ENCODE data around the gene S100A10.

Gene S100A10

DNA sequence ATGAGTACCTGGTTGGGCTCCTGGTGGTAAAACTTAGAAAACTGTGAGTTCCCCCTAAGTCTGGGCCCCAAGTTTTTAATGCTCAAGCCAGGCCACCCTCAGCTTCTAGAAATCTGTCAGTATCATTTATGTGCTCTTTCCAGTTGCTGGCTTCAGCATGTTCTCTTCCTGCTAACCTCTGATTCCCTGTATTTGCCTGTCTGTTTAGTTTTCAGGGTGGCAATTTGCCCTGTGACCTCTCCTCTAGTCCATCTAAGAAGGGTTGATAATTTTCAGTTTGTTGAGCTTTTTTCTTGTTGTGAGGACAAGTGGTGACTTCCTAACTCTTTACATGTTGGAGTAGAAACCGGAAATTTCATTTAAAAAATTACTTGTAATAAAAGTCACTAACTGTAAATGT lies 16.0 kb upstream of the S100A10 start:
- DNase-seq = no peak

GRCh38 chr1:152007047-152007446 lies 13.4 kb upstream of the S100A10 start:
- no peak for DNase-seq

DNA sequence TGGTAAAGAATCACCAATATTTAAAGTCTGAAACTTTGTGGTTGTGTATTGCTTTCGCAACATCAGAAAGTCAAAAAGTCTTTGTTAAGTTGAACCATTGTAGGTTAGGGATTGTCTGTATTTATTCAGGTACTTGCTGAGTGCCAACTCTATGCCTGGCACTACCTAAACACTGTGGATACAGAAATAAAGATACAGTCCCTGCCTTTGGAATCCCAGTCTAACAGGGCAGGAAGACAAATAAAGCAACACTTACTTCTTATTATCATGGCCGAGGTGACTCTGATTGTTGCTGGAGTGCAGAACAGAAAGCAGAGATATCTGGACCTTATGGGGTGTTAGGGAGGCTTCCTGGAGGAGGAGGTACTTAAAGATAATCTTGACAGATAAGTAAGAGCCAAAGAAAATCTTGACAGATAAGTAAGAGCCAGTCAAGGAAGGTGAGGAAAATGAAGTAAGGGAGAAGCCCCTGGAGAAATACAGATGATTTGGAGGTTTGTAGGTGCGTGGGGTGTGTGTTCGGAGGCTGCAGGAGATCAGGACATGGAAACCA lies 11.8 kb upstream of the S100A10 start:
- no peak for DNase-seq

DNA sequence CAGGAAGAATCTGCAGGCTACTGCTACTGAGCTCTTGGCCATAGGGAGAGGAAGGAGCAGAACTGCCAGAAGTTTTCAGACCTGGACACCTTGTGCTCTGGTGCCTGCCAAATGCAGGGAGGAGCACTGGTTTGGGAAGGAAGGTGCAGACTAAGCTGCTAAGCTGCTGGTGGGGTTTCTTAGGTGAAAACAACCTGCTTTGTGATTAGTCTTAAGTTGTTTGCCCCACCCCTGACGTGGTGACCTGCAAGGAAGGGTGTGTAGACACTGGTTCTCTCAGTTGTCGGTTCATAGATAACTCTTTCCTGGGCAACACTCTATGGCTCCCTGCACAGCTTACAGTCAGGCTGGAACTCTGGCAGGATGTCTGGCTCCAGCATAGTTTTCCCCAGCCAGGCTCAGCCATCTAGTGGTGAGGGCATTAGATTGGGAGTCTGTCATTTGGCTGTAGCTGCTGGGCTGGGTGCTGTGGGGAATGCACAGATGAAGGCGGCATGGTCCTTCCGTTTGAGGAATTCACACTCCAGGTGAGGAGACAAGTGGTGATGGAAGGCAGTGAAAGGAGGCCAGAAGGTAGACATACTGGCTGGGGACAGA lies 10.3 kb upstream of the S100A10 start:
- DNase-seq = no peak

DNA sequence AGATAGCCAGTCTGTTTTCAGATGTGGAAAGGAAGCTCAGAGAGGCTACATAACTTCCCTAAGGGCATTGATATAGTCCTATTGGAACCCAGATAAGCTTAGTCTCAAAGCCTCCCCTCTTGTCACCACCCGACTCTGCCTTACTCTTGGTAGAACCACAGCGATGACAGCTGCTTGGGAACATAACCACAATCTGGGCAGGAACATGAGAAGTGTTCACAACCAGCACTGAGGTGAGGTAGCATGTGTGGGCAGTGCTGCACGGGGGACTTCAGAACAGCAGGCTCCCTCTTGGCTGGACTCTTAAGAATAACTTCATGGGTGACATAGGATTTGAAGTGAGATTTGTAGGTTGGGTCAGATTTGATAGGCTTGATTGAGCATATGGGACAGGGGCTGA lies 9.3 kb upstream of the S100A10 start:
- DNase-seq = no peak

DNA sequence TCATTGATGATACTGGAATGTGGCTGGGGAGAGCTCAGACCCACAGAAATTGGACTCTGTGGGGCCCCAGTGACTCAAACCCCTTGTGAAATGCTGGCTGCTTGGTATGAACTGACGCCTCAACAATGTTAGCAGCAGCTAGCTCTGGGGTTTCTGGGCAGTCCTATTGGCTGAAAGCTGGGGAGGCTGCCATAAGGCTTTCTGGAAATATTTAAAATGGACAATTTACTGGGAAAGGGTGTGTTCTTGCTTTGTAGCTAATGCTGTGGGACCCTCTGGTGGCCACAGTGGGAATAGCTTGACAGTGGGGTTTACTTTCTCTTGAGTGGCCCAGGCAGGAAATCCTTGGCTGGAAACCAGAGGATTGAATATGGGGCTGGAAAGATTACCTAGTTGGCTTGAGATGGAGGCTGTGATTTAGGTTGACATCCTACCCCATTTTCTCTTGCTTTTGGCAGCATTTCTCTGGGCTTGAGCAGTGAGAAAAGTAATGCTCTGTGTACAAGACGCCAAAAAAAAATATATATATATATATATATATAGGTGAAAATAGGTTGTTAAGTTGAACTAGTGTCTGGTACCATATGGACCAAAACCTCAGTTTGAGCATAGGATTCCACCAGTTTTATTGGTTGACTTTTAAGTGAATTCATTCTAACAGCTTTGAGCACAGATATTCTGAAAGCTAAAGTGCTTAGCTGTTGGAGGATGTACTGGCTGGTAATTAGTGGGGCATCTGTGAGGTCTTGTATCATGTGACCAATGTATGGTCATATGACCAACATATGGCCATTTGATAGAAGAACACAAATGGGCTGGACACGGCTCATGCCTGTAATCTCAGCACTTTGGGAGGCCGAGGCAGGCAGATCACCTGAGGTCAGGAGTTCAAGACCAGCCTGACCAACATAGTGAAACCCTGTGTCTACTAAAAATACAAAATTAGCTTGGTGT lies 8.2 kb upstream of the S100A10 start:
- DNase-seq = peak; percentile 79

GRCh38 chr1:152000964-152001630 lies 7.4 kb upstream of the S100A10 start:
- DNase-seq = no peak

GRCh38 chr1:151998611-151999362 lies 5.1 kb upstream of the S100A10 start:
- DNase-seq = no peak

GRCh38 chr1:151997284-151997570 lies 3.6 kb upstream of the S100A10 start:
- no peak for DNase-seq

DNA sequence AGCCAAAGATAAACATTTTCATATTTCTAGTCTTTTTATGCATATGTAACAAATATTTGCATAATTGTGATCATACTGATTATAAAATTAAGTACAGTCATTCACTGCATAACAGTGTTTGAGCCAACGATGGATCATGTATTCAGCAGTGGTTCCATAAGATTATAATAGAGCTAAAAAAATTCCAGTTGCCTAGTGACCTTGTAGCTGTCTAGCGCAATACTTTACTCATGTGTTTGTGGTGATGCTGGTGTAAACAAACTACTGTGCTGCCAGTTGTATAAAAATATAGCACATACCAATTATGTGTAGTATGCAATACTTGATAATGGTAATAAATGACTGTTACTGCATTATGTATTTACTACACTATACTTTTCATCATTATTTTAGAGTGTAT lies 2.1 kb upstream of the S100A10 start:
- DNase-seq = no peak

DNA sequence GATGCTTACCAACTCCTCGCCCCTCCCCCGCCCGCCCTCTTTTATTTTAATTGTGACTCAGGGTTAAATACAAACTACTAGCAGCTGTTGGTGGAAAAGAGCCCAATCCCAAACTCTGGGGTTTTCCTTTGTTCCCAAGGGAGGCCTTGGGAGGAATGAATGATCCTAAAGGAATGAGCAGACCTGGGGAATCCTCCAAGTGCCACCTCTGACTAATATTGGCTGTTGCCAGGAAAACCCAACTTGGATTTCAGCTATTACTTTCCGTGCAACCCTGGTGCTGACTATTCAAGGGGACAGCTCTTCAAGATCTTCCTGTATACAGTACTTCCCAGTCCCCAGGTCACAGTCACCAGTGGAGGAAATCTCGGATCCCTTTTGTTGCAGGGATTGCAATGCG lies 1.3 kb upstream of the S100A10 start:
- no peak for DNase-seq

GRCh38 chr1:151993084-151993733 lies 450 bp downstream of the S100A10 start:
- DNase-seq = peak; percentile 58

- peak; percentile 63 for DNase-seq
Observed at GRCh38 chr1:151992303-151993083, 1.2 kb downstream of the S100A10 start.

DNA sequence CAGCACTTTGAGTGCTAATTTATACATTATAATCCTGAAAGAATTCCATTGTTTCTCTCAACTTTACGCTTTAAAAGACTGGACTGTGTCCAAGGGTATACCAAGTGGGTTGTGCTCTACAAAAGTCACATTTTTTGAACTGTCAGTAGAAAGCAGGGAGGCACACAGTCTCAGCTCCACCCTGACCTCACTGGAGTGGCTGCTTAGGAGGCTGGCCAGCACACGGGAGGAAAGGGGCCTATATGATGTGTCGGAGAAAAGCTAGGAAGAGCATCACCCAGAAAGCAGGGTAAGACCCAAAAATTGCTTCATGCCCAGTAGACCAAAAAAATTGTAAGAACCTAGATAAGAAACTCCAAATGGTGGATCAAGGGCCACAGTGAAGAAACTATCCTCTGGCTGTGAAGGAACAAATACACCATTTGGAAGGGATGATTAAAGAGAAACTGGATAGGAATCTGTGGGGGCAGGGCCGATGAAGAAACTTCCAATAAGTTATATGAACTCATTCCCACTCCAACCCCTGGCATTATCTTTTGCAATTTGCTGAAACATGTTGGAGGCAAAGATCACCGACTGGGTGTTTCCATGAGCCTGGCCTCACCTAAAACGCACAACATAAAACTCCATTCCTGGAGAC lies 1.9 kb downstream of the S100A10 start:
- no peak for DNase-seq

- DNase-seq = no peak
Observed at GRCh38 chr1:151990856-151991198, 2.8 kb downstream of the S100A10 start.

- DNase-seq = no peak
Observed at GRCh38 chr1:151990058-151990855, 3.4 kb downstream of the S100A10 start.

GRCh38 chr1:151989211-151989862 lies 4.3 kb downstream of the S100A10 start:
- peak; percentile 68 for DNase-seq

- no peak for DNase-seq
Observed at GRCh38 chr1:151988405-151988923, 5.2 kb downstream of the S100A10 start.

GRCh38 chr1:151986501-151987190 lies 7.0 kb downstream of the S100A10 start:
- DNase-seq = no peak

Data from activated CD4-positive, alpha-beta T cell treated with anti-CD3 and anti-CD28 coated beads, Interleukin-10, Interleukin-2, amounts not matched to agents 100 ng/mL and 50 ng/mL, durations not matched to agents 16 hours and 8 hours (primary cell).